ENCODE measurements around the gene MEN1.

DNA sequence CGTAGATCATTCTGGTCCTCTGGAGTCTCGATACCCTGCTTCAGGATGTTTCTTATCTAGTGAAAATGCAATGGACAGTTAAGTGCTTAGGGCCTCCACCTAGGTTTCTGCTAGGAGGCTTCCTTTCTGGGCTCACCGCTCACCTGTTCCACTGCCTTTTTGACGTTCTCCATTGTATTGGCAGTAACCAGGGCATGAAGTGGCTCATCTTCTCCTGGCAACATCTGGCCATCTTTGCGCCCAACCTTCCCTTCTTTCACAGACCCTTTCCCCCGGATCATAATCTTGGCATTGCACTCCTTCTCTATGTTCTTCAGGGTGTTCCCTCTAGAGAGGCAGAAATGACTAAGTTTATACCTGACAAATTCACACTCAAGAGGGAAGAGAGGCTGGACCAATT is 41.1 kb downstream of the MEN1 start:
- TF ChIP-seq POLR2AphosphoS5 (IDR thresholded peaks at IDR 0.05; ENCODE audit: control insufficient read depth, insufficient read depth, low read depth, low read length) (no peak), ZNF764 (CRISPR knock-in tag; IDR thresholded peaks at IDR 0.05; ENCODE audit: low read depth) (no peak), ZNF224 (CRISPR knock-in tag; IDR thresholded peaks at IDR 0.05) (no peak), MAFK (IDR thresholded peaks at IDR 0.05; ENCODE audit: low read length) (no peak), PYGO2 (tag; IDR thresholded peaks at IDR 0.05) (no peak), RAD51 (IDR thresholded peaks at IDR 0.05; ENCODE audit: borderline replicate concordance, low read depth) (no peak), NRF1 (conservative IDR thresholded peaks at IDR 0.05 in 1 of 2, IDR thresholded peaks at IDR 0.05 in 1 of 2) (no peak)
- TF ChIP-seq, protein P1, sequence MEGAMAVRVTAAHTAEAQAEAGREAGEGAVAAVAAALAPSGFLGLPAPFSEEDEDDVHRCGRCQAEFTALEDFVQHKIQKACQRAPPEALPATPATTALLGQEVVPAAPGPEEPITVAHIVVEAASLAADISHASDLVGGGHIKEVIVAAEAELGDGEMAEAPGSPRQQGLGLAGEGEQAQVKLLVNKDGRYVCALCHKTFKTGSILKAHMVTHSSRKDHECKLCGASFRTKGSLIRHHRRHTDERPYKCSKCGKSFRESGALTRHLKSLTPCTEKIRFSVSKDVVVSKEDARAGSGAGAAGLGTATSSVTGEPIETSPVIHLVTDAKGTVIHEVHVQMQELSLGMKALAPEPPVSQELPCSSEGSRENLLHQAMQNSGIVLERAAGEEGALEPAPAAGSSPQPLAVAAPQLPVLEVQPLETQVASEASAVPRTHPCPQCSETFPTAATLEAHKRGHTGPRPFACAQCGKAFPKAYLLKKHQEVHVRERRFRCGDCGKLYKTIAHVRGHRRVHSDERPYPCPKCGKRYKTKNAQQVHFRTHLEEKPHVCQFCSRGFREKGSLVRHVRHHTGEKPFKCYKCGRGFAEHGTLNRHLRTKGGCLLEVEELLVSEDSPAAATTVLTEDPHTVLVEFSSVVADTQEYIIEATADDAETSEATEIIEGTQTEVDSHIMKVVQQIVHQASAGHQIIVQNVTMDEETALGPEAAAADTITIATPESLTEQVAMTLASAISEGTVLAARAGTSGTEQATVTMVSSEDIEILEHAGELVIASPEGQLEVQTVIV (CRISPR knock-in tag; IDR thresholded peaks at IDR 0.05; ENCODE audit: borderline replicate concordance), result no peak
- TF ChIP-seq, protein P2, sequence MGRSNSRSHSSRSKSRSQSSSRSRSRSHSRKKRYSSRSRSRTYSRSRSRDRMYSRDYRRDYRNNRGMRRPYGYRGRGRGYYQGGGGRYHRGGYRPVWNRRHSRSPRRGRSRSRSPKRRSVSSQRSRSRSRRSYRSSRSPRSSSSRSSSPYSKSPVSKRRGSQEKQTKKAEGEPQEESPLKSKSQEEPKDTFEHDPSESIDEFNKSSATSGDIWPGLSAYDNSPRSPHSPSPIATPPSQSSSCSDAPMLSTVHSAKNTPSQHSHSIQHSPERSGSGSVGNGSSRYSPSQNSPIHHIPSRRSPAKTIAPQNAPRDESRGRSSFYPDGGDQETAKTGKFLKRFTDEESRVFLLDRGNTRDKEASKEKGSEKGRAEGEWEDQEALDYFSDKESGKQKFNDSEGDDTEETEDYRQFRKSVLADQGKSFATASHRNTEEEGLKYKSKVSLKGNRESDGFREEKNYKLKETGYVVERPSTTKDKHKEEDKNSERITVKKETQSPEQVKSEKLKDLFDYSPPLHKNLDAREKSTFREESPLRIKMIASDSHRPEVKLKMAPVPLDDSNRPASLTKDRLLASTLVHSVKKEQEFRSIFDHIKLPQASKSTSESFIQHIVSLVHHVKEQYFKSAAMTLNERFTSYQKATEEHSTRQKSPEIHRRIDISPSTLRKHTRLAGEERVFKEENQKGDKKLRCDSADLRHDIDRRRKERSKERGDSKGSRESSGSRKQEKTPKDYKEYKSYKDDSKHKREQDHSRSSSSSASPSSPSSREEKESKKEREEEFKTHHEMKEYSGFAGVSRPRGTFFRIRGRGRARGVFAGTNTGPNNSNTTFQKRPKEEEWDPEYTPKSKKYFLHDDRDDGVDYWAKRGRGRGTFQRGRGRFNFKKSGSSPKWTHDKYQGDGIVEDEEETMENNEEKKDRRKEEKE (IDR thresholded peaks at IDR 0.05; ENCODE audit: borderline replicate concordance in 1 of 2, control insufficient read depth in 1 of 2, low read depth in 2 of 2, low read length in 1 of 2), result no peak
- TF ChIP-seq, protein P3, sequence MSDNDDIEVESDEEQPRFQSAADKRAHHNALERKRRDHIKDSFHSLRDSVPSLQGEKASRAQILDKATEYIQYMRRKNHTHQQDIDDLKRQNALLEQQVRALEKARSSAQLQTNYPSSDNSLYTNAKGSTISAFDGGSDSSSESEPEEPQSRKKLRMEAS (CRISPR knock-in tag; IDR thresholded peaks at IDR 0.05), result no peak
